A673 (cell line): Measurements from ENCODE around the gene COL4A4.

Source experiments
- CTCF ChIP-seq: fragments of 300-800, 200-600 bp; sonication (generic); conservative IDR thresholded peaks from 2 replicates; pipeline ENCODE4 v1.5.1; 2017; ENCODE audit warnings: low read depth, mild to moderate bottlenecking, antibody characterized with exemption, low read length, moderate library complexity, mixed read lengths
- EZH2 ChIP-seq: fragments of 200-600 bp; sonication (generic); IDR thresholded peaks from 2 replicates; pipeline ENCODE4 v1.6.1; 2017; ENCODE audit warnings: borderline replicate concordance, low read depth, mild to moderate bottlenecking, mixed read lengths, antibody characterized with exemption, low read length; ENCODE audit not compliant: poor library complexity, severe bottlenecking

GRCh38 chr2:226977775-226978190 lies 186.2 kb downstream of the COL4A4 start:
- TF ChIP-seq CTCF (no peak), EZH2 (no peak)
